H1 (cell line): ENCODE measurements around the gene CCL7. TPM values are rescaled to one million over a fixed set of nuclear protein-coding genes. Genes with fewer than 3 reads are reported as not detected.

ENCODE experiments used
- CTCF ChIA-PET: fragments of 300-600 bp; sonication (Branson Sonifier 250); formaldehyde crosslinking; loops from one replicate; lab custom pipeline; 2021; ENCODE audit not compliant: partially characterized antibody; lab: Charles Lee
- POLR2A ChIA-PET: fragments of 300-600 bp; sonication (Branson Sonifier 250); formaldehyde crosslinking; loops from one replicate; lab custom pipeline; 2021; ENCODE audit warnings: inconsistent platforms; ENCODE audit not compliant: partially characterized antibody; lab: Charles Lee
- DNase-seq, 2 experiments: peaks; one replicate each; pipeline versions ENCODE4 v3.0.0 to v3.0.0-alpha.2; 2010 to 2022; ENCODE audit warnings: low spot score in 2 of 2, low read depth in 1 of 2, mixed read lengths in 1 of 2
- FAIRE-seq: peaks from 2 replicates; lab custom pipeline; 2011; peaks lifted over from hg19 to GRCh38; lab: Jason Lieb, UNC
- H2AFZ ChIP-seq: 2 replicates; pipeline ENCODE4 v1.8.1; 2012; ENCODE audit warnings: low read length, inconsistent platforms
- H2AK5ac ChIP-seq: 2 replicates; pipeline ENCODE4 v1.6.1; 2013; ENCODE audit warnings: low read depth, low read length
- H2BK120ac ChIP-seq: replicated peaks from 2 replicates; pipeline ENCODE3; 2013; ENCODE audit warnings: low read depth, low read length, inconsistent platforms
- H2BK12ac ChIP-seq: 2 replicates; pipeline ENCODE4 v1.6.1; 2013; ENCODE audit warnings: low read depth, low read length
- H2BK15ac ChIP-seq: 2 replicates; pipeline ENCODE4 v1.6.1; 2013; ENCODE audit warnings: low read length
- H2BK20ac ChIP-seq: 2 replicates; pipeline ENCODE4 v1.6.1; 2013; ENCODE audit warnings: low read length
- H2BK5ac ChIP-seq: 2 replicates; pipeline ENCODE4 v1.6.1; 2013; ENCODE audit warnings: low read depth, low read length
- H3K14ac ChIP-seq: 2 replicates; pipeline ENCODE4 v1.6.1; 2013; ENCODE audit warnings: inconsistent platforms; ENCODE audit not compliant: insufficient read length
- H3K18ac ChIP-seq: 2 replicates; pipeline ENCODE4 v1.6.1; 2013; ENCODE audit warnings: low read length; ENCODE audit errors: extremely low read depth
- H3K23ac ChIP-seq: 2 replicates; pipeline ENCODE4 v1.6.1; 2013; ENCODE audit warnings: inconsistent platforms; ENCODE audit not compliant: insufficient read length
- H3K23me2 ChIP-seq: 2 replicates; pipeline ENCODE4 v1.6.1; 2013; ENCODE audit warnings: low read depth, low read length
- H3K27ac ChIP-seq: 2 replicates; pipeline ENCODE4 v1.6.1; 2011; ENCODE audit warnings: low read depth, low read length, inconsistent platforms
- H3K27me3 ChIP-seq, 4 experiments: replicated peaks in 1 of 4; 1 replicate in 1 of 4; 2 replicates in 3 of 4; pipeline versions ENCODE4 v1.6.1 to v1.8.1; 2011 to 2013; ENCODE audit warnings: low read length in 3 of 4, mild to moderate bottlenecking in 3 of 4, inconsistent platforms in 2 of 4, mixed read lengths in 2 of 4, moderate library complexity in 1 of 4; ENCODE audit not compliant: control insufficient read depth in 3 of 4, insufficient read depth in 3 of 4; ENCODE audit errors: extremely low read depth in 1 of 4
- H3K36me3 ChIP-seq, 4 experiments: 2 replicates each; pipeline versions ENCODE4 v1.6.1 to v1.8.1; 2011 to 2013; ENCODE audit warnings: mild to moderate bottlenecking in 4 of 4, low read length in 3 of 4, moderate library complexity in 2 of 4, control low read depth in 1 of 4, inconsistent platforms in 1 of 4; ENCODE audit not compliant: insufficient read depth in 4 of 4, control insufficient read depth in 2 of 4
- H3K4ac ChIP-seq: replicated peaks from 2 replicates; pipeline ENCODE3; 2013; ENCODE audit warnings: low read length, low read depth, mixed read lengths, inconsistent platforms; ENCODE audit not compliant: insufficient read length
- H3K4me1 ChIP-seq, 4 experiments: replicated peaks in 1 of 4; 1 replicate in 1 of 4; 2 replicates in 3 of 4; pipeline versions ENCODE4 v1.6.1 to v1.8.1; 2011 to 2013; ENCODE audit warnings: low read length in 3 of 4, inconsistent platforms in 2 of 4, mixed read lengths in 1 of 4; ENCODE audit not compliant: insufficient read depth in 4 of 4, control insufficient read depth in 3 of 4
- H3K4me2 ChIP-seq, 2 experiments: 2 replicates each; pipeline versions ENCODE4 v1.6.1 to v1.8.1; 2011 to 2013; ENCODE audit warnings: low read depth in 2 of 2, low read length in 2 of 2, control low read depth in 1 of 2, inconsistent platforms in 1 of 2, mild to moderate bottlenecking in 1 of 2; ENCODE audit not compliant: insufficient read depth in 1 of 2
- H3K4me3 ChIP-seq, 4 experiments: fragments of 200-600, 300-600 bp in 1 of 4; sonication (generic), shearing (Covaris generic), sonication (Bioruptor Twin) in 1 of 4; 2 replicates each; pipeline versions ENCODE4 v1.5.1 to v1.8.1; 2011 to 2016; ENCODE audit warnings: low read length in 4 of 4, low read depth in 3 of 4, control low read depth in 2 of 4, inconsistent platforms in 2 of 4, mild to moderate bottlenecking in 2 of 4, mixed read lengths in 1 of 4, moderate library complexity in 1 of 4; ENCODE audit not compliant: insufficient read depth in 2 of 4; ENCODE audit errors: extremely low read depth in 1 of 4
- H3K56ac ChIP-seq: replicated peaks from 2 replicates; pipeline ENCODE3; 2013; ENCODE audit warnings: low read depth, mild to moderate bottlenecking, mixed read lengths, low read length, inconsistent platforms; ENCODE audit not compliant: insufficient read length
- H3K79me1 ChIP-seq: 2 replicates; pipeline ENCODE4 v1.6.1; 2013; ENCODE audit warnings: low read depth, low read length, control low read depth
- H3K79me2 ChIP-seq, 2 experiments: 2 replicates each; pipeline versions ENCODE4 v1.6.1 to v1.8.1; 2012 to 2013; ENCODE audit warnings: low read length in 2 of 2, mild to moderate bottlenecking in 2 of 2, inconsistent platforms in 1 of 2; ENCODE audit not compliant: insufficient read depth in 2 of 2, control insufficient read depth in 1 of 2
- H3K9ac ChIP-seq, 4 experiments: replicated peaks in 1 of 4; 1 replicate in 1 of 4; 2 replicates in 3 of 4; pipeline versions ENCODE4 v1.6.1 to v1.8.1; 2011 to 2013; ENCODE audit warnings: low read depth in 3 of 4, low read length in 3 of 4, control low read depth in 2 of 4, mild to moderate bottlenecking in 2 of 4, moderate library complexity in 2 of 4, inconsistent platforms in 1 of 4; ENCODE audit errors: extremely low read depth in 1 of 4
- H3K9me3 ChIP-seq, 2 experiments: 2 replicates each; pipeline versions ENCODE4 v1.6.1 to v1.8.1; 2012 to 2013; ENCODE audit warnings: mild to moderate bottlenecking in 2 of 2, moderate library complexity in 2 of 2, control low read depth in 1 of 2, inconsistent platforms in 1 of 2, low read depth in 1 of 2, low read length in 1 of 2, mixed read lengths in 1 of 2; ENCODE audit not compliant: insufficient read depth in 2 of 2
- H4K20me1 ChIP-seq, 2 experiments: replicated peaks in 1 of 2; 2 replicates each; pipeline versions ENCODE3 to v1.8.1; 2011 to 2013; ENCODE audit warnings: inconsistent platforms in 2 of 2, low read length in 2 of 2, mild to moderate bottlenecking in 1 of 2; ENCODE audit not compliant: insufficient read depth in 2 of 2, control insufficient read depth in 1 of 2
- H4K5ac ChIP-seq: 2 replicates; pipeline ENCODE4 v1.6.1; 2013; ENCODE audit warnings: low read length, low read depth, mixed read lengths, inconsistent platforms; ENCODE audit not compliant: insufficient read length
- H4K8ac ChIP-seq: 2 replicates; pipeline ENCODE4 v1.8.0; 2013; ENCODE audit warnings: mild to moderate bottlenecking, moderate library complexity, low read length, inconsistent platforms; ENCODE audit not compliant: insufficient read depth; ENCODE audit errors: extremely low read depth
- H4K91ac ChIP-seq: replicated peaks from 2 replicates; pipeline ENCODE3; 2013; ENCODE audit warnings: low read length, mixed read lengths, inconsistent platforms; ENCODE audit not compliant: insufficient read length
- TAF1 ChIP-seq: IDR thresholded peaks from 2 replicates; pipeline ENCODE4 v1.6.1; 2011; ENCODE audit warnings: mild to moderate bottlenecking, low read depth, low read length
- WGBS, 2 experiments: shearing (Covaris generic) in 1 of 2; methylation state at CpG; one replicate each; pipeline versions ENCODE4 v1.1.6 to v1.1.7; 2013 to 2015; ENCODE audit warnings: low lambda C conversion rate in 2 of 2, mixed read lengths in 2 of 2, inconsistent platforms in 1 of 2, low coverage in 1 of 2, missing lambda C conversion rate in 1 of 2; ENCODE audit not compliant: insufficient replicate concordance in 2 of 2, insufficient coverage in 1 of 2, insufficient read length in 1 of 2; ENCODE audit errors: extremely low coverage in 1 of 2, missing lambda C conversion rate in 1 of 2; 5-methylcytosine and 5-hydroxymethylcytosine counted together
- polyA plus RNA-seq, 7 experiments: library from polyadenylated mRNA; depleted of rRNA in 3 of 7; stranded (reverse) in 5 of 7; unstranded in 2 of 7; fragments of >200 nt in 5 of 7; fragments of 200-250 nt in 2 of 7; gene quantifications; 1 replicate in 5 of 7; 2 replicates in 1 of 7; 4 replicates in 1 of 7; pipeline versions ENCODE4 v1.2.1 to v1.2.3, GENCODE V29; 2011 to 2013; ENCODE audit warnings: missing spikeins in 2 of 7, mixed read lengths in 2 of 7
- total RNA-seq: library from RNA; stranded (reverse); fragmentation: NEBNext Ultra II Directional; extraction: Animal tissue kit (Norgen Biotek cat#: 25700); gene quantifications from 2 replicates; pipeline ENCODE4 v1.2.1, GENCODE V29; 2021

CCL7 gene
- total and polyA plus RNA-seq, 2 of the 8 experiments (the other 6 are each of a cell fraction or from before 2014, with no cell fraction given): not detected

DNA sequence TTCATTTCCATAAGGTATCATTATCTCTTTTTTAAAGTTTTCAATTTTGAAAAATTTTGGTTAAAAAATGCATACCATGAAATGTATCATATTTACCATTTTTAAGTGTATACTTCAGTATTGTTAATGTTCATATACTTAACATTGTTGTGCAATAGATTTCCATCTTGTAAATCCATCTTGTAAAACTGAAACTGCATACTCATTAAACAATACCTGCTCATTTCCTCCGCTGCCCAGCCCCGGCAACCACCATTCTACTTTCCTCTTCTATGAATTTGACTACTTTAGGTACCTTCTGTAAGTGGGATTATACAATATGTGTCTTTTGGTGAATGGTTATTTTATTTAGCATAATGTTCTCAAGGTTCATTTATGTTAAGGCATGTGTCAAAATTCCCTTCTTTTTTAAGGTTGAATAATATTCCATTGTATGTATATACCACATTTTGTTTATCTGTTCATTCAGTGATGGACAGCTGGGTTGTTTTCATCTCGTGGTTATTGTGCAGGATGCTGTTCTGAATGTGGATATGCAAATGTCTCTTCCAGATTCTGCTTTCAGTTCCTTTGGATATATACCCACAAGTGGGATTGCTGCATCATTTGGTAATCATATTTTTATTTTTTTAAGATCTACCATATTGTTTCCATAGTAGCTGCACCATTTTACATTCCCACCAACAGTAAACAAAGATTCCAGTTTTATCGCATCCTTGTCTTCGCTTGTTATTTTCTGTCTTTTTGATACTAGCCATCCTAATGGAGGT is 8.3 kb upstream of the CCL7 start:
- H3K79me2 ChIP-seq: no peaks in the 10 kb centered on the region
- DNase-seq: no peak
- H3K36me3 ChIP-seq: no peaks in the 10 kb centered on the region
- no peak overlapping the region for H2BK15ac ChIP-seq
- H4K8ac ChIP-seq: no peak overlapping the region
- no peaks in the 10 kb centered on the region for H3K27me3 ChIP-seq
- no peak overlapping the region for H2AFZ ChIP-seq
- no peak overlapping the region for H2AK5ac ChIP-seq
- no peak for TF ChIP-seq TAF1
- no peak overlapping the region for H2BK20ac ChIP-seq
- no peaks in the 10 kb centered on the region for H4K20me1 ChIP-seq
- H3K14ac ChIP-seq: no peak overlapping the region
- H3K9me3 ChIP-seq: no peaks in the 10 kb centered on the region
- H2BK12ac ChIP-seq: no peak overlapping the region
- no peak overlapping the region for H3K23ac ChIP-seq
- H3K4ac ChIP-seq: no peak overlapping the region
- H3K4me1 ChIP-seq: no peaks in the 10 kb centered on the region
- H3K56ac ChIP-seq: no peak overlapping the region
- H2BK5ac ChIP-seq: no peak overlapping the region
- no peak overlapping the region for H3K18ac ChIP-seq
- no peaks in the 10 kb centered on the region for H3K79me1 ChIP-seq
- ChIA-PET POLR2A (no interaction called here), CTCF (no interaction called here)
- H4K91ac ChIP-seq: no peak overlapping the region
- H3K27ac ChIP-seq: no peak overlapping the region
- H2BK120ac ChIP-seq: no peak overlapping the region
- H4K5ac ChIP-seq: no peak overlapping the region
- WGBS, 2 experiments: 98% methylated on average over 5 of the region's 5 CpGs; no CpG with 5 or more reads in 1 of the 2 experiments
- H3K4me2 ChIP-seq: no peak overlapping the region
- no peak for FAIRE-seq
- no peak overlapping the region for H3K9ac ChIP-seq
- H3K4me3 ChIP-seq: no peak overlapping the region
- no peaks in the 10 kb centered on the region for H3K23me2 ChIP-seq
